Measurements from ENCODE around the gene RAB38.

Gene RAB38

GRCh38 chr11:88174709-88175568 is at the start of gene RAB38:
TSS of gene RAB38 (minus strand) at chr11:88175443. CDS start at chr11:88175384, 59 bp downstream.
- no peak for DNase-seq

- DNase-seq: no peak
Observed at GRCh38 chr11:88213406-88213805, 38.2 kb upstream of the RAB38 start.

- DNase-seq: no peak
Observed at GRCh38 chr11:88212300-88212699, 37.1 kb upstream of the RAB38 start.

GRCh38 chr11:88208745-88209144 is 33.5 kb upstream of the RAB38 start:
- DNase-seq: no peak

GRCh38 chr11:88206751-88207150 is 31.5 kb upstream of the RAB38 start:
- no peak for DNase-seq

GRCh38 chr11:88204353-88204752 is 29.1 kb upstream of the RAB38 start:
- no peak for DNase-seq

GRCh38 chr11:88203604-88204003 is 28.4 kb upstream of the RAB38 start:
- no peak for DNase-seq

GRCh38 chr11:88202498-88202897 is 27.3 kb upstream of the RAB38 start:
- no peak for DNase-seq

- no peak for DNase-seq
Observed at GRCh38 chr11:88196393-88196792, 21.1 kb upstream of the RAB38 start.

GRCh38 chr11:88195908-88196307 is 20.7 kb upstream of the RAB38 start:
- no peak for DNase-seq

GRCh38 chr11:88194990-88195389 is 19.7 kb upstream of the RAB38 start:
- no peak for DNase-seq

- no peak for DNase-seq
Observed at GRCh38 chr11:88193278-88193677, 18.0 kb upstream of the RAB38 start.

GRCh38 chr11:88188932-88189253 is 13.7 kb upstream of the RAB38 start:
- no peak for DNase-seq

- DNase-seq: no peak
Observed at GRCh38 chr11:88188251-88188931, 13.1 kb upstream of the RAB38 start.

GRCh38 chr11:88183233-88183632 is 8.0 kb upstream of the RAB38 start:
- no peak for DNase-seq

GRCh38 chr11:88181776-88182175 is 6.5 kb upstream of the RAB38 start:
- DNase-seq: no peak

- no peak for DNase-seq
Observed at GRCh38 chr11:88179971-88180629, 4.9 kb upstream of the RAB38 start.

- DNase-seq: no peak
Observed at GRCh38 chr11:88179141-88179540, 3.9 kb upstream of the RAB38 start.

- DNase-seq: no peak
Observed at GRCh38 chr11:88178191-88178590, 2.9 kb upstream of the RAB38 start.

GRCh38 chr11:88175569-88176075 is 379 bp upstream of the RAB38 start:
- DNase-seq: no peak

GRCh38 chr11:88173956-88174355 is 1.3 kb downstream of the RAB38 start:
- DNase-seq: no peak

- no peak for DNase-seq
Observed at GRCh38 chr11:88171982-88172381, 3.3 kb downstream of the RAB38 start.

GRCh38 chr11:88170673-88171072 is 4.6 kb downstream of the RAB38 start:
- DNase-seq: no peak

- no peak for DNase-seq
Observed at GRCh38 chr11:88169881-88170280, 5.4 kb downstream of the RAB38 start.

Data from cerebellar nuclear complex (tissue), 1 donor.